Aorta (tissue), 5 donors: Measurements from ENCODE around the gene PRKCB. TPM values are rescaled to one million over a fixed set of nuclear protein-coding genes. Genes with fewer than 3 reads are reported as not detected.

Experiments used
- ATAC-seq: fragments of 200-7000 bp; cut with Tn5 transposase; one replicate; pipeline ENCODE4 v1.9.1; 2022; ENCODE audit warnings: moderate library complexity; ENCODE audit not compliant: low FRiP score
- DNase-seq, 2 donors: peaks; one replicate each; pipeline ENCODE4 v3.0.0-alpha.2; 2020
- H3K27ac ChIP-seq, 2 donors: one replicate each; pipeline ENCODE4 v1.5.1; 2013; ENCODE audit warnings: low read length in 2 of 2, mild to moderate bottlenecking in 2 of 2, moderate library complexity in 2 of 2, control low read depth in 1 of 2, inconsistent platforms in 1 of 2, low read depth in 1 of 2
- H3K27me3 ChIP-seq, 2 donors: one replicate each; pipeline ENCODE4 v1.6.1; 2013; ENCODE audit warnings: control low read depth in 1 of 2, low read length in 1 of 2, mild to moderate bottlenecking in 1 of 2, moderate library complexity in 1 of 2; ENCODE audit not compliant: insufficient read depth in 2 of 2, control insufficient read depth in 1 of 2
- H3K36me3 ChIP-seq, 2 donors: one replicate each; pipeline ENCODE4 v1.6.1; 2013; ENCODE audit warnings: control low read depth in 1 of 2, low read length in 1 of 2, mild to moderate bottlenecking in 1 of 2; ENCODE audit not compliant: insufficient read depth in 2 of 2, control insufficient read depth in 1 of 2
- H3K4me1 ChIP-seq, 2 donors: one replicate each; pipeline ENCODE4 v1.6.1; 2013; ENCODE audit warnings: low read length in 2 of 2, control low read depth in 1 of 2, mild to moderate bottlenecking in 1 of 2, moderate library complexity in 1 of 2; ENCODE audit not compliant: insufficient read depth in 2 of 2, control insufficient read depth in 1 of 2
- H3K4me3 ChIP-seq, 2 donors: one replicate each; pipeline ENCODE4 v1.5.1; 2013; ENCODE audit warnings: low read length in 2 of 2, control low read depth in 1 of 2, mild to moderate bottlenecking in 1 of 2
- H3K9me3 ChIP-seq: one replicate; pipeline ENCODE4 v1.6.1; 2013; ENCODE audit warnings: mild to moderate bottlenecking, low read length; ENCODE audit not compliant: control insufficient read depth
- WGBS, 2 donors: extraction: QIAGEN DNeasy Blood & Tissue Kit; methylation state at CpG; one replicate each; pipeline ENCODE4 v1.1.7; 2013; 5-methylcytosine and 5-hydroxymethylcytosine counted together
- intact Hi-C, 2 donors: fragments of 100-400 bp; cut with DNase I; formaldehyde crosslinking; loops; one replicate each; pipeline versions ENCODE4 v1.14.2 to v1.15.0; 2022
- polyA plus RNA-seq, 2 donors: library from polyadenylated mRNA; stranded (reverse); fragments of 200-250 nt; gene quantifications; one replicate each; pipeline ENCODE4 v1.2.3, GENCODE V29; 2013
- total RNA-seq, 2 donors: library from RNA; stranded (reverse); fragmentation: NEBNext Ultra II Directional; extraction: Animal tissue kit (Norgen Biotek cat#: 25700); gene quantifications; one replicate each; pipeline ENCODE4 v1.2.1, GENCODE V29; 2021
- donor health status: healthy with polysubstance abuse.
- donor health status: Bipolar disorder and iron deficiency.
- donor health status: DM: no; HTN: no; CAD: no.
- donor health status: DM: no; HTN: no; CAD: no.
- donor health status: DM: yes; HTN: yes; CAD: no.

Gene PRKCB
- total and polyA plus RNA-seq, 4 donors = 0.28 to 16.7 (median 5.4) TPM

- DNase-seq (no peak), ATAC-seq (no peak)
- Histone ChIP-seq H3K4me3 (no peak overlapping the region), H3K36me3 (no peaks in the 10 kb centered on the region), H3K27ac (no peak overlapping the region), H3K4me1 (no peaks in the 10 kb centered on the region), H3K27me3 (peaks cover 0 to 2% of the 10 kb centered on the region in 2 donors), H3K9me3 (peaks cover 3% of the 10 kb centered on the region)
- WGBS, 2 donors = 81 to 89% methylated on average over 4 of the region's 4 CpGs
- intact Hi-C loops = loop anchor here in 1 of 2 donors (10.0 kb wide), 1 partner anchor 122 kb away; no protein-coding TSS in a partner anchor
These were observed 160.6 kb downstream of the PRKCB start for GRCh38 chr16:23996258-23996955.

- H3K36me3 ChIP-seq = no peaks in the 10 kb centered on the region
- DNase-seq = no peak
- H3K27me3 ChIP-seq = peaks cover 0 to 2% of the 10 kb centered on the region in 2 donors
- H3K4me3 ChIP-seq = no peak overlapping the region
- ATAC-seq = no peak
- H3K27ac ChIP-seq = no peak overlapping the region
- H3K4me1 ChIP-seq = no peaks in the 10 kb centered on the region
- peaks cover 3% of the 10 kb centered on the region for H3K9me3 ChIP-seq
- intact Hi-C loops = loop anchor here in 1 of 2 donors (10.0 kb wide), 1 partner anchor 124 kb away; no protein-coding TSS in a partner anchor
These were observed 163.0 kb downstream of the PRKCB start for GRCh38 chr16:23998771-23999170.

GRCh38 chr16:23999663-24000062, 163.9 kb downstream of the PRKCB start:
- intact Hi-C loops = loop anchor here in 1 of 2 donors (10.0 kb wide), 1 partner anchor 125 kb away; no protein-coding TSS in a partner anchor
- no peak overlapping the region for H3K27ac ChIP-seq
- H3K4me1 ChIP-seq = no peaks in the 10 kb centered on the region
- DNase-seq = no peak
- H3K4me3 ChIP-seq = no peak overlapping the region
- peaks cover 0 to 2% of the 10 kb centered on the region in 2 donors for H3K27me3 ChIP-seq
- peaks cover 3% of the 10 kb centered on the region for H3K9me3 ChIP-seq
- 73 to 75% methylated on average over 4 of the region's 4 CpGs for WGBS, 2 donors
- no peaks in the 10 kb centered on the region for H3K36me3 ChIP-seq
- no peak for ATAC-seq

- WGBS, 2 donors = 77 to 79% methylated on average over 1 of the region's 1 CpG
- no peak overlapping the region for H3K27ac ChIP-seq
- no peaks in the 10 kb centered on the region for H3K9me3 ChIP-seq
- no peaks in the 10 kb centered on the region for H3K4me1 ChIP-seq
- DNase-seq (no peak), ATAC-seq (no peak)
- no peak overlapping the region for H3K4me3 ChIP-seq
- H3K27me3 ChIP-seq = no peaks in the 10 kb centered on the region
- H3K36me3 ChIP-seq = no peaks in the 10 kb centered on the region
- intact Hi-C loops = no loop called here
These were observed 165.9 kb downstream of the PRKCB start for GRCh38 chr16:24001710-24002109.

- DNase-seq = no peak
These were observed 166.8 kb downstream of the PRKCB start for GRCh38 chr16:24002619-24003018.

GRCh38 chr16:24005577-24005976, 169.8 kb downstream of the PRKCB start:
- 77 to 88% methylated on average over 6 of the region's 6 CpGs for WGBS, 2 donors
- H3K9me3 ChIP-seq = peaks cover 1% of the 10 kb centered on the region
- no peaks in the 10 kb centered on the region for H3K27me3 ChIP-seq
- DNase-seq (no peak), ATAC-seq (no peak)
- no peak overlapping the region for H3K27ac ChIP-seq
- H3K4me3 ChIP-seq = no peak overlapping the region
- intact Hi-C loops = no loop called here
- H3K36me3 ChIP-seq = no peaks in the 10 kb centered on the region
- H3K4me1 ChIP-seq = no peaks in the 10 kb centered on the region

More at GRCh38 chr16:24002619-24003018, 166.8 kb downstream of the PRKCB start:
- WGBS, 2 donors = 60 to 74% methylated on average over 4 of the region's 4 CpGs
- Histone ChIP-seq H3K27ac (no peak overlapping the region), H3K27me3 (no peaks in the 10 kb centered on the region), H3K4me1 (no peaks in the 10 kb centered on the region), H3K9me3 (no peaks in the 10 kb centered on the region), H3K36me3 (no peaks in the 10 kb centered on the region), H3K4me3 (no peak overlapping the region)
- ATAC-seq = no peak
- intact Hi-C loops = no loop called here

GRCh38 chr16:24007391-24007790, 171.6 kb downstream of the PRKCB start:
- H3K36me3 ChIP-seq = no peaks in the 10 kb centered on the region
- H3K9me3 ChIP-seq = peaks cover 1% of the 10 kb centered on the region
- H3K27me3 ChIP-seq = no peaks in the 10 kb centered on the region
- no peak overlapping the region for H3K4me3 ChIP-seq
- WGBS, 2 donors = 64 to 70% methylated on average over 7 of the region's 7 CpGs
- ATAC-seq (no peak), DNase-seq (no peak)
- H3K27ac ChIP-seq = no peak overlapping the region
- H3K4me1 ChIP-seq = no peaks in the 10 kb centered on the region
- intact Hi-C loops = no loop called here

- no peak overlapping the region for H3K4me3 ChIP-seq
- no peaks in the 10 kb centered on the region for H3K4me1 ChIP-seq
- no peak overlapping the region for H3K27ac ChIP-seq
- H3K36me3 ChIP-seq = no peaks in the 10 kb centered on the region
- H3K27me3 ChIP-seq = no peaks in the 10 kb centered on the region
- DNase-seq (no peak), ATAC-seq (no peak)
- H3K9me3 ChIP-seq = peaks cover 1% of the 10 kb centered on the region
- intact Hi-C loops = no loop called here
- 35 to 48% methylated on average over 1 of the region's 1 CpG for WGBS, 2 donors
These were observed 172.2 kb downstream of the PRKCB start for GRCh38 chr16:24007934-24008333.

- WGBS, 2 donors = 54 to 66% methylated on average over 4 of the region's 4 CpGs
- H3K27me3 ChIP-seq = no peaks in the 10 kb centered on the region
- H3K27ac ChIP-seq = no peak overlapping the region
- no peaks in the 10 kb centered on the region for H3K36me3 ChIP-seq
- no peak overlapping the region for H3K4me3 ChIP-seq
- no peaks in the 10 kb centered on the region for H3K4me1 ChIP-seq
- ATAC-seq (no peak), DNase-seq (no peak)
- peaks cover 1% of the 10 kb centered on the region for H3K9me3 ChIP-seq
- intact Hi-C loops = no loop called here
These were observed 173.3 kb downstream of the PRKCB start for GRCh38 chr16:24009098-24009497.
